GDM1 (cell line): ENCODE results near the gene CLDN6.

Experiments
- DNase-seq: peaks from one replicate; lab custom pipeline; 2025; lab: John Stamatoyannopoulos, UW

CLDN6 gene

DNA sequence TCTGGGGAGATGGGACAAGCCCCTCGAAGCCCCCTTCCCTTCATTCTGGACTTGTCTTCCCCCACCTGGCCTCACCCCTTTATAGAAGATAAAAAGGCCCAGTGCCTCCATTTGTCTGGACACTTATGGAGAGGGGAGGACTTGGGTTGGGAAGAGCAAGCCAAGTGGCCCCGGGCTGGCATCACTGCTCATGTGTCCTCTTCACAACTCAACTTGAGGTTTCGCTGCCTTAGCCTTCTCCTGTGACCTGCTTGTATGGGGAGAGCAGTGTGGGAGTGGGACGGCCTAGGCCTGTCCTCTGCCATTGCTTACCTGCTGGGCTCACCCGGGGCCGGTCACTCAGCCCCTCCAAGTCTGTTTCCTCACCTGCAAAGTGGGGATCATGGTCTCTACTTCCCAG lies 47.4 kb downstream of the CLDN6 start:
- DNase-seq: no peak

- DNase-seq: peak; percentile 71
Observed at GRCh38 chr16:2969545-2970521, 48.1 kb downstream of the CLDN6 start.

GRCh38 chr16:2968738-2969544 lies 49.0 kb downstream of the CLDN6 start, which contains the start of gene PAQR4:
TSS of gene PAQR4 (plus strand) at chr16:2969348. CDS start at chr16:2969675, 327 bp downstream.
- peak; percentile 86 for DNase-seq

- DNase-seq: no peak
Observed at GRCh38 chr16:2968368-2968737, 49.6 kb downstream of the CLDN6 start.

DNA sequence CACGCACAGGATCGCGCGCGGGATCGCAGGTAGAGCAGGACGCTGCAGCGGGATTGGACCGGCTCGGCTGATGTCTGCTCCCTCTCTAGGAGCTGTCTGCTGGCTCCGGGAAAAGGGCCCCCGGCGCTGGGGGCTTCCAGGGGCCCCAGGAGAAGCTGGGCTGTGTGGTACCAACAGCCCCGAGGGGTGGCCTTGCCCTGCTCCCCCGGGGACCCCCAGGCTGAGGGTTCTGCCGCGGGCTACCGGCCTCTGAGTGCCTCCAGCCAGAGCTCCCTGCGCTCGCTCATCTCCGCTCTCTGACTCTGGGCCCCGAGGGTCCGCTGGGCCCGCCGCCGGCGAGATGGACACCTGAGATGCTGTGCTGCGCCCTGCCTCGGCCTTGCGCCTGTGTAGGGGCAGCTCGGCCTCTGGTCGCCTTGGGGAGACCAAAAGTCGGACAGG lies 50.2 kb downstream of the CLDN6 start:
- no peak for DNase-seq

DNA sequence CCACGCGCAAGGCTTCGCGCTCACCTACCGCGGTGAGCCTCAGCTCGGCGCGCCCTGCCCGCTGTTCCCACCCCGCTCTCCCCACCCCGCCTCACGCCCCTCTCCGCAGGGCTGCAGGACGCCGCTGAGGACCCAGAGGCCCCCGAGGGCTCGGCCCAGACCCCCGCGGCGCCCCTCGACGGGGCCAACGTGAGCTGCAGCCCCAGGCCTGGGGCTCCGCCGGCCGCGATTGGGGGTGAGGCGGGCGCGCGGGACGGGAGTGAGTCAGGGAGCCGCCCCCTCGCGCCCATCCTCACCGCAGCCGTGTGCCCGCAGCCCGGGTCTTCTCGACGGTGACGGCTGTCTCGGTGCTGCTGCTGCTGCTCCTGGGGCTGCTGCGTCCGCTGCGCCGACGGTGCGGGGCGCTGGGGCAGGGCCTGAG lies 50.8 kb downstream of the CLDN6 start:
- no peak for DNase-seq

DNA sequence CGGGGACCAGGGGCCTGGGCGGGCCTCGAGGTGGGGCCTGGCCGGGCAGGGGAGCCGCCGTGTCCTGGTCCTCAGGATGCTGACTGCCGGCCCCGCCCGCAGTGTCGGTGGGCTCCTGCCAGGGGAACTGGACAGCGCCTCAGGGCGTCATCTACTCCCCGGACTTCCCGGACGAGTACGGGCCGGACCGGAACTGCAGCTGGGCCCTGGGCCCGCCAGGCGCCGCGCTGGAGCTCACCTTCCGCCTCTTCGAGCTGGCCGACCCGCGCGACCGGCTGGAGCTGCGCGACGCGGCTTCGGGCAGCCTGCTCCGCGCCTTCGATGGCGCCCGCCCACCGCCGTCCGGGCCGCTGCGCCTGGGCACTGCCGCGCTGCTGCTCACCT lies 51.2 kb downstream of the CLDN6 start:
- no peak for DNase-seq

DNA sequence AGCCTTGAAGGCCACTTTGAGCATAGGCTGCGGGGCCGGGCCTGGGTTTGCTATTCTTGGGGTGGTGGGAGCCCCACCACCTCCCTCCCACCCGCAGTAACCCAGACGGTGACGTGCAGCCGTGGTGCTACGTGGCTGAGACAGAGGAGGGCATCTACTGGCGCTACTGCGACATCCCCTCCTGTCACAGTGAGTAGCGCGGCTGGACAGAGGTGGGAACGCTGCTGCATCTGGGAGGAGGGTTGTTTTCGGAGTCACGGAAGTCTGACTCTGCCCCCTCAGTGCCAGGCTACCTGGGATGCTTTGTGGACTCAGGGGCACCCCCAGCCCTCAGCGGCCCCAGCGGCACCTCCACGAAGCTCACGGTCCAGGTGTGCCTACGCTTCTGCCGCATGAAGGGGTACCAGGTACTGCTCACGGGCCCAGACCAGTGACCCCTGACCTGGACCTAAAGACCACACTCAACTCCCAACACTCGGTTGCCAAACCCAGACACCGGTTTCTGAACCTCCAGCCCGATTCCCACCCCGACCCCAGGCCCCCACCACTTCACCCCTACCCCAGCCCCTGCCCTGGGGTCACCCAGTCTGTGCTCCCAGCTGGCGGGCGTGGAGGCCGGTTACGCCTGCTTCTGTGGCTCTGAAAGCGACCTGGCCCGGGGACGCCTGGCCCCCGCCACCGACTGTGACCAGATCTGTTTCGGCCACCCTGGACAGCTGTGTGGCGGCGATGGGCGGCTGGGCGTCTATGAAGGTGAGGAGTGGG lies 51.8 kb downstream of the CLDN6 start:
- DNase-seq: no peak
